RWPE2 (cell line): ENCODE results near the gene CCDC85A.

Source experiments
- ATAC-seq: fragments of 200-7000 bp; cut with Tn5 transposase; 3 replicates; pipeline ENCODE4 v1.9.1; 2021; ENCODE audit warnings: low read depth
- DNase-seq: peaks from one replicate; pipeline ENCODE4 v3.0.0-alpha.2; 2020; ENCODE audit warnings: low spot score
- H3K27ac ChIP-seq: fragments of 450-650 bp; 2 replicates; pipeline ENCODE4 v1.5.1; 2017; ENCODE audit warnings: mild to moderate bottlenecking; ENCODE audit not compliant: poor library complexity, severe bottlenecking
- H3K27me3 ChIP-seq: fragments of 250-450 bp; sonication (Bioruptor Pico); 2 replicates; pipeline ENCODE4 v1.5.1; 2021; ENCODE audit warnings: mild to moderate bottlenecking, moderate library complexity; ENCODE audit not compliant: insufficient read depth, poor library complexity, severe bottlenecking
- H3K36me3 ChIP-seq: fragments of 250-450 bp; sonication (Bioruptor Pico); 2 replicates; pipeline ENCODE4 v1.5.1; 2020; ENCODE audit warnings: low read depth, mild to moderate bottlenecking, moderate library complexity
- H3K4me1 ChIP-seq: fragments of 250-450 bp; sonication (Bioruptor Pico); 2 replicates; pipeline ENCODE4 v1.5.1; 2021; ENCODE audit warnings: mild to moderate bottlenecking, moderate library complexity; ENCODE audit not compliant: insufficient read depth, poor library complexity, severe bottlenecking
- H3K4me3 ChIP-seq: fragments of 250-450 bp; sonication (Bioruptor Pico); 2 replicates; pipeline ENCODE4 v1.5.1; 2021; ENCODE audit warnings: mild to moderate bottlenecking, moderate library complexity; ENCODE audit not compliant: severe bottlenecking
- H3K9me3 ChIP-seq: fragments of 250-450 bp; sonication (Bioruptor Pico); 2 replicates; pipeline ENCODE4 v1.5.1; 2021; ENCODE audit warnings: mild to moderate bottlenecking, moderate library complexity; ENCODE audit not compliant: severe bottlenecking
- TF ChIP-seq, protein P1 (sequence below): fragments of 450-650 bp; IDR thresholded peaks from one replicate; pipeline ENCODE4 v1.5.1; 2017; ENCODE audit warnings: mild to moderate bottlenecking, moderate library complexity; ENCODE audit not compliant: poor library complexity, severe bottlenecking

The CCDC85A gene

DNA sequence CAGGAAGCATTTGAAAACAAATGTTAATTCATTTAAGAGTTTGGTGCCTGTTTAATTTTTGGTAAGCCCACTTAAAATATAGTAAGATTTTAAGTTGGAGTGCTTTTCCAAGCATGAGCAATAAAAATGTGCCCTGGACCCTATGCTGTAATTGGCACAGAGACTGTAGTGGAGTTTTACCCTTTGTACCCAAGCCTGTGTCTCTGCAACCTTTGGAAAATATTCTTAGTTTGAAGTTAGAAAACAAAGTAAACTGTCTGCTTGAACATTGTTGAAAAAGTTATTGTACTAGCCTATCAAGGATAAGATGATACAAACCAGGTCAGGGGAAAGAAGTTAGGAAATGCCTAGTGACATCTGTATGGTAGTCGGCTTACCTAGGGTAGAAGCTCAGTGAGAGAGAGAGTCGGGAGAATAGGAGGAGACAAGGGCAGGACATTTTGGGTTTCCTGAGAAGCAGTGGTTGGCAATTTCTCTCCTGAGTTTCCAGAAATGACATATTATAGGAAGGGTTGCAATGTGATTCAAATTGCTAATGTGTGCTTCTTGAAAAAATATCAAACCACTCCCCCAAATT lies 66.5 kb downstream of the CCDC85A start:
- Histone ChIP-seq H3K36me3 (no peaks in the 10 kb centered on the region), H3K27ac (no peak overlapping the region), H3K9me3 (no peaks in the 10 kb centered on the region), H3K4me3 (no peak overlapping the region), H3K27me3 (no peaks in the 10 kb centered on the region), H3K4me1 (no peaks in the 10 kb centered on the region)
- ATAC-seq: no peak
- DNase-seq: no peak
- TF ChIP-seq, protein P1, sequence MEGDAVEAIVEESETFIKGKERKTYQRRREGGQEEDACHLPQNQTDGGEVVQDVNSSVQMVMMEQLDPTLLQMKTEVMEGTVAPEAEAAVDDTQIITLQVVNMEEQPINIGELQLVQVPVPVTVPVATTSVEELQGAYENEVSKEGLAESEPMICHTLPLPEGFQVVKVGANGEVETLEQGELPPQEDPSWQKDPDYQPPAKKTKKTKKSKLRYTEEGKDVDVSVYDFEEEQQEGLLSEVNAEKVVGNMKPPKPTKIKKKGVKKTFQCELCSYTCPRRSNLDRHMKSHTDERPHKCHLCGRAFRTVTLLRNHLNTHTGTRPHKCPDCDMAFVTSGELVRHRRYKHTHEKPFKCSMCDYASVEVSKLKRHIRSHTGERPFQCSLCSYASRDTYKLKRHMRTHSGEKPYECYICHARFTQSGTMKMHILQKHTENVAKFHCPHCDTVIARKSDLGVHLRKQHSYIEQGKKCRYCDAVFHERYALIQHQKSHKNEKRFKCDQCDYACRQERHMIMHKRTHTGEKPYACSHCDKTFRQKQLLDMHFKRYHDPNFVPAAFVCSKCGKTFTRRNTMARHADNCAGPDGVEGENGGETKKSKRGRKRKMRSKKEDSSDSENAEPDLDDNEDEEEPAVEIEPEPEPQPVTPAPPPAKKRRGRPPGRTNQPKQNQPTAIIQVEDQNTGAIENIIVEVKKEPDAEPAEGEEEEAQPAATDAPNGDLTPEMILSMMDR: no peak

DNA sequence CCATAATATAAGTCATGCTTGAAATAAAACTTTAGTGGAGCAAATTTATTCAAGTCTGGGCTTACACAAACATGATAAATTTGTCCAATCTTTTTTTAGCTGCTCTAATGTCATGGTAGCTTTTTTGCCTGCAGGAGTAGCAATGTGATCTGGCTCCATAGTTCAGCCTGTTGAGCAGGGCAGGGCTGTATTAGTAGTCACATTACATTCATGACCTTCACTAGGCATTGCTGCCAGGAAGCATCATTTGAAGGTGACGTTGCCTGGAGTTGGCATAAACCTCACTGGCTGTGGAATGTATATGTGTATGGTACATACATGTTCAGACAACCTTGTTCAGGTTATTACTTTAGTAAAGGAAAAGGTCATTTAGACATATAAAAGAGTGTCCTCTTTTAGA lies 76.6 kb downstream of the CCDC85A start:
- DNase-seq: no peak
- peaks cover 2% of the 10 kb centered on the region for H3K4me1 ChIP-seq

GRCh38 chr2:56262241-56262640 lies 78.5 kb downstream of the CCDC85A start:
- Histone ChIP-seq H3K36me3 (no peaks in the 10 kb centered on the region), H3K27me3 (no peaks in the 10 kb centered on the region), H3K27ac (no peak overlapping the region), H3K4me1 (peaks cover 2% of the 10 kb centered on the region), H3K9me3 (no peaks in the 10 kb centered on the region), H3K4me3 (no peak overlapping the region)
- no peak for ATAC-seq
- DNase-seq: no peak
- TF ChIP-seq, protein P1: no peak

More for the DNA sequence above, 76.6 kb downstream of the CCDC85A start:
- Histone ChIP-seq H3K9me3 (no peaks in the 10 kb centered on the region), H3K27me3 (no peaks in the 10 kb centered on the region), H3K27ac (no peak overlapping the region), H3K4me3 (no peak overlapping the region), H3K36me3 (no peaks in the 10 kb centered on the region)
- TF ChIP-seq, protein P1: no peak
- no peak for ATAC-seq

GRCh38 chr2:56263876-56264275 lies 80.1 kb downstream of the CCDC85A start:
- DNase-seq (no peak), ATAC-seq (peak; percentile 65; the same call in 1 of the 3 replicates)

More at GRCh38 chr2:56263876-56264275, 80.1 kb downstream of the CCDC85A start:
- H3K9me3 ChIP-seq: no peaks in the 10 kb centered on the region
- no peaks in the 10 kb centered on the region for H3K36me3 ChIP-seq
- no peak overlapping the region for H3K27ac ChIP-seq
- no peak overlapping the region for H3K4me3 ChIP-seq
- H3K4me1 ChIP-seq: peaks cover 2% of the 10 kb centered on the region
- H3K27me3 ChIP-seq: no peaks in the 10 kb centered on the region
- TF ChIP-seq, protein P1: no peak
